Neural progenitor cell (in vitro differentiated cells): ENCODE measurements around the gene EPB41L4A. TPM values are rescaled to one million over a fixed set of nuclear protein-coding genes. Genes with fewer than 3 reads are reported as not detected.
A peak's percentile ranks its signal among the peaks of the same experiment; 100 is the strongest.
"Not testable (repeated sequence)": the region's sequence is repeated elsewhere in the genome, so short reads cannot be mapped to it uniquely, and the experiment has no call there.

Experiments
- DNase-seq: peaks from one replicate; pipeline ENCODE4 v3.0.0-alpha.2; 2016; ENCODE audit warnings: low spot score
- H2AFZ ChIP-seq: fragments of 200-600 bp; sonication (generic); replicated peaks from 2 replicates; pipeline ENCODE4 v1.6.1; 2016; ENCODE audit warnings: antibody characterized with exemption
- H3F3A ChIP-seq: fragments of 200-600 bp; sonication (generic); 2 replicates; pipeline ENCODE4 v1.6.1; 2016; ENCODE audit warnings: antibody characterized with exemption, low read depth
- H3K27ac ChIP-seq: fragments of 200-600 bp; sonication (generic); 2 replicates; pipeline ENCODE4 v1.5.1; 2016; ENCODE audit warnings: mild to moderate bottlenecking
- H3K27me3 ChIP-seq: fragments of 200-600 bp; sonication (generic); 2 replicates; pipeline ENCODE4 v1.6.1; 2016; ENCODE audit warnings: mild to moderate bottlenecking, moderate library complexity
- H3K36me3 ChIP-seq: fragments of 200-600 bp; sonication (generic); 2 replicates; pipeline ENCODE4 v1.5.1; 2016
- H3K4me1 ChIP-seq: fragments of 200-600 bp; sonication (generic); 2 replicates; pipeline ENCODE4 v1.6.1; 2016; ENCODE audit warnings: mixed run types
- H3K4me2 ChIP-seq: fragments of 200-600 bp; sonication (generic); 2 replicates; pipeline ENCODE4 v1.6.1; 2016
- H3K4me3 ChIP-seq: fragments of 200-600 bp; sonication (generic); 2 replicates; pipeline ENCODE4 v1.5.1; 2016
- H3K79me2 ChIP-seq: fragments of 200-600 bp; sonication (generic); 2 replicates; pipeline ENCODE4 v1.6.1; 2016; ENCODE audit warnings: low read depth
- H3K9ac ChIP-seq: fragments of 200-600 bp; sonication (generic); 2 replicates; pipeline ENCODE4 v1.6.1; 2016
- H3K9me3 ChIP-seq: fragments of 200-600 bp; sonication (generic); 2 replicates; pipeline ENCODE4 v1.5.1; 2016; ENCODE audit warnings: low read depth
- H4K20me1 ChIP-seq: fragments of 200-600 bp; sonication (generic); 2 replicates; pipeline ENCODE4 v1.6.1; 2016; ENCODE audit warnings: low read depth
- H3K27ac Mint-ChIP-seq: 3 replicates; pipeline ENCODE4 v1.8.0; 2021; ENCODE audit warnings: mixed read lengths
- H3K27me3 Mint-ChIP-seq: 2 replicates; pipeline ENCODE4 v1.8.0; 2022; ENCODE audit warnings: low read depth, mild to moderate bottlenecking, inconsistent platforms, moderate library complexity, mixed read lengths; ENCODE audit not compliant: insufficient read depth
- H3K36me3 Mint-ChIP-seq: 3 replicates; pipeline ENCODE4 v1.8.0; 2021; ENCODE audit warnings: mixed read lengths
- H3K4me1 Mint-ChIP-seq: 3 replicates; pipeline ENCODE4 v1.8.0; 2021; ENCODE audit warnings: mixed read lengths
- H3K4me3 Mint-ChIP-seq: 3 replicates; pipeline ENCODE4 v1.8.0; 2021; ENCODE audit warnings: mild to moderate bottlenecking, moderate library complexity, mixed read lengths
- H3K9me3 Mint-ChIP-seq: 3 replicates; pipeline ENCODE4 v1.8.0; 2020; ENCODE audit warnings: mixed read lengths
- EZH2 ChIP-seq: fragments of 200-600 bp; sonication (generic); IDR thresholded peaks from 2 replicates; pipeline ENCODE4 v1.6.1; 2017; ENCODE audit warnings: antibody characterized with exemption, mild to moderate bottlenecking, moderate library complexity
- EZH2phosphoT487 ChIP-seq: fragments of 200-600 bp; sonication (generic); IDR thresholded peaks from 2 replicates; pipeline ENCODE4 v1.6.1; 2017; ENCODE audit warnings: antibody characterized with exemption
- total RNA-seq: library from RNA; depleted of rRNA; stranded (reverse); fragments of >200 nt; gene quantifications from 2 replicates; pipeline ENCODE4 v1.2.3, GENCODE V29; 2015; ENCODE audit warnings: low replicate concordance
- TF ChIP-seq, protein P1 (sequence below): fragments of 200-600 bp; sonication (generic); IDR thresholded peaks from 2 replicates; pipeline ENCODE4 v1.5.1; 2017; ENCODE audit warnings: antibody characterized with exemption, mild to moderate bottlenecking

The EPB41L4A gene
- total RNA-seq, 1 donor from 2014 or later, result 2.7 TPM

DNA sequence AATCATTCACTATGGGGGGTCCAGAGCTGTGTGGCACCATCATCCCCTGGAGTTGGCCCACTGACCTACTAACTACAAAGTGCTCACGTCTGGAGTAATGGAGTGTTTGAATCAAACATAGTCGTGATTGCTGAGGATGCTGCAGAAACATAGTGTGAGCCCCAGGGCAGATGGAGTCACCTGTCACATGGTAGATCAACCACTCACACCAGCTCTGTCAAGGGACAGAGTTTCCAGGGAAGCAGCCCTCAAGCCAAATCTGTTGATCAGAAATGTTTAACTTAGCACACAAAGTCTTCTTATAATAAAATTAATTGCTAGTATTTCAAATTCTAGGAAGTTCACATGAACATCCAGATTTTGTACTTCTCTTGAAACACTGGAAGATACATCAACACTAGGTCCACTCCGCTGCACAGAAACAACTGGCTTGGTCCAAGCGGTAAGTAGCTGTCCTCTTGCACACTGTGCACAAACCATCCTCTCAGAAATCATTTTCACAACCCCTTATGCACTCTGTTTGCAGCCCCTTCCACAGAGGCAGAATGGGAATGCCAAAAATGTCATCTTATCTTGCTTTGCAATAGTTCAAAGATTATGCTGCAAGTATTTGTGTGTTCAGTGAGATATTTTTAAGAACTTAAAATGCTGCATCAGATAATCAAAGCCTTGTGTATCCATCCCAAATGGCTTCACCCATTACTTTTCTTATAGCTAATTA lies 191.0 kb downstream of the EPB41L4A start:
- H4K20me1 ChIP-seq, result no peaks in the 10 kb centered on the region
- H3K9me3 ChIP-seq, result no peaks in the 10 kb centered on the region
- no peak overlapping the region for H3K4me3 ChIP-seq
- H3F3A ChIP-seq, result peaks cover 5% of the 10 kb centered on the region
- no peaks in the 10 kb centered on the region for H3K9me3 Mint-ChIP-seq
- TF ChIP-seq EZH2phosphoT487 (no peak), EZH2 (no peak)
- TF ChIP-seq, protein P1, sequence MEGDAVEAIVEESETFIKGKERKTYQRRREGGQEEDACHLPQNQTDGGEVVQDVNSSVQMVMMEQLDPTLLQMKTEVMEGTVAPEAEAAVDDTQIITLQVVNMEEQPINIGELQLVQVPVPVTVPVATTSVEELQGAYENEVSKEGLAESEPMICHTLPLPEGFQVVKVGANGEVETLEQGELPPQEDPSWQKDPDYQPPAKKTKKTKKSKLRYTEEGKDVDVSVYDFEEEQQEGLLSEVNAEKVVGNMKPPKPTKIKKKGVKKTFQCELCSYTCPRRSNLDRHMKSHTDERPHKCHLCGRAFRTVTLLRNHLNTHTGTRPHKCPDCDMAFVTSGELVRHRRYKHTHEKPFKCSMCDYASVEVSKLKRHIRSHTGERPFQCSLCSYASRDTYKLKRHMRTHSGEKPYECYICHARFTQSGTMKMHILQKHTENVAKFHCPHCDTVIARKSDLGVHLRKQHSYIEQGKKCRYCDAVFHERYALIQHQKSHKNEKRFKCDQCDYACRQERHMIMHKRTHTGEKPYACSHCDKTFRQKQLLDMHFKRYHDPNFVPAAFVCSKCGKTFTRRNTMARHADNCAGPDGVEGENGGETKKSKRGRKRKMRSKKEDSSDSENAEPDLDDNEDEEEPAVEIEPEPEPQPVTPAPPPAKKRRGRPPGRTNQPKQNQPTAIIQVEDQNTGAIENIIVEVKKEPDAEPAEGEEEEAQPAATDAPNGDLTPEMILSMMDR, result no peak
- no peaks in the 10 kb centered on the region for H3K79me2 ChIP-seq
- peaks cover 9% of the 10 kb centered on the region for H3K4me1 Mint-ChIP-seq
- no peak overlapping the region for H3K27ac ChIP-seq
- no peak for DNase-seq
- no peak overlapping the region for H3K27ac Mint-ChIP-seq
- H3K27me3 Mint-ChIP-seq, result no peaks in the 10 kb centered on the region
- no peak overlapping the region for H3K9ac ChIP-seq
- no peak overlapping the region for H3K4me3 Mint-ChIP-seq
- H3K36me3 Mint-ChIP-seq, result peaks cover 10% of the 10 kb centered on the region
- no peak overlapping the region for H2AFZ ChIP-seq
- H3K27me3 ChIP-seq, result no peaks in the 10 kb centered on the region
- peaks cover 15% of the 10 kb centered on the region for H3K4me1 ChIP-seq
- no peaks in the 10 kb centered on the region for H3K36me3 ChIP-seq
- H3K4me2 ChIP-seq, result no peak overlapping the region

DNA sequence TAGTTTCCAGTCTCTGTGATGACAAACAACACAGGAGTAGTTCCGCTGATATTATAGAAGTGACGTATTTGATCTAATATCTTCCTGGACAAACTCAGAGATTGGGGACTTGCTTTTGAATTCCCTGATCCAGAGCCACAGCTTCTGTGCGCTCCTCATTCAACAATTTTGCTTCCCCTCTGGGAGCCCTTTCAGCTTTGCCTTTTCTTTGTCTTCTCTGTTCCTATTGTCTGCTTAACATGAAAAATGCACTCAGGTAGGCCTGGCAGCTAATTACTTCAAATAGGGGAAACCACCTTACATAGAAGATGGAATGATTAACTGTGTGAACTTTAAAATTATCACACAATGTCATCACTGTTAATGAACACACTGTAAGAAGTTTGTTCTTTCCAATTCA lies 192.9 kb downstream of the EPB41L4A start:
- Mint-ChIP-seq H3K4me1 (peaks cover 10% of the 10 kb centered on the region), H3K9me3 (no peaks in the 10 kb centered on the region), H3K27ac (no peak overlapping the region), H3K36me3 (peaks cover 10% of the 10 kb centered on the region), H3K4me3 (no peak overlapping the region), H3K27me3 (no peaks in the 10 kb centered on the region)
- H3K9me3 ChIP-seq, result no peaks in the 10 kb centered on the region
- DNase-seq, result peak; percentile 46
- H3K4me1 ChIP-seq, result peaks cover 15% of the 10 kb centered on the region
- no peaks in the 10 kb centered on the region for H4K20me1 ChIP-seq
- peak overlapping the region; percentile 51 for H3K4me2 ChIP-seq
- no peak overlapping the region for H3K9ac ChIP-seq
- TF ChIP-seq EZH2phosphoT487 (no peak), EZH2 (no peak)
- TF ChIP-seq, protein P1, result no peak
- peak overlapping the region; percentile 27 for H3K27ac ChIP-seq
- H2AFZ ChIP-seq, result no peak overlapping the region
- H3K36me3 ChIP-seq, result no peaks in the 10 kb centered on the region
- peaks cover 5% of the 10 kb centered on the region for H3F3A ChIP-seq
- no peaks in the 10 kb centered on the region for H3K27me3 ChIP-seq
- H3K79me2 ChIP-seq, result no peaks in the 10 kb centered on the region
- H3K4me3 ChIP-seq, result no peak overlapping the region

DNA sequence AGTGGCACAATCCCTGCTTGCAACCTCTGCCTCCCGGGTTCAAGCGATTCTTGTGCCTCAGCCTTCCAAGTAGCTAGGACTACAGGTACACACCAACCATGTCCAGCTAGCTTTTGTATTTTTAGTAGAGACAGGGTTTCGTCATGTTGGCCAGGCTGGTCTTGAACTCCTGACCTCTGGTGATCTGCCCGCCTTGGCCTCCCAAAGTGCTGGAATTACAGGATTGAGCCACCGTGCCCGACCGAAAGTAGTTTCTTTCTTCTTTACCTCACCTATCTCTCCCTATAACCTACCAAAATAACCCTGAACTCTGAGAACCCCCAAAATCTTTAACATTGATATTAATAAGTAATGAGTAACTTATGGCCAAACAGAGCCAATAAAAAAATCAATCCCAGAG lies 196.1 kb downstream of the EPB41L4A start:
- not testable (repeated sequence) for H4K20me1 ChIP-seq, H3K27me3 ChIP-seq, H3K9ac ChIP-seq, H3F3A ChIP-seq, H2AFZ ChIP-seq, H3K4me2 ChIP-seq, H3K36me3 ChIP-seq, H3K9me3 ChIP-seq, H3K27ac ChIP-seq, H3K9me3 Mint-ChIP-seq, H3K36me3 Mint-ChIP-seq, H3K4me3 ChIP-seq, H3K27me3 Mint-ChIP-seq, H3K4me3 Mint-ChIP-seq, H3K79me2 ChIP-seq, DNase-seq, H3K27ac Mint-ChIP-seq
- H3K4me1 Mint-ChIP-seq, result peaks cover 23% of the 10 kb centered on the region
- H3K4me1 ChIP-seq, result peaks cover 15% of the 10 kb centered on the region

DNA sequence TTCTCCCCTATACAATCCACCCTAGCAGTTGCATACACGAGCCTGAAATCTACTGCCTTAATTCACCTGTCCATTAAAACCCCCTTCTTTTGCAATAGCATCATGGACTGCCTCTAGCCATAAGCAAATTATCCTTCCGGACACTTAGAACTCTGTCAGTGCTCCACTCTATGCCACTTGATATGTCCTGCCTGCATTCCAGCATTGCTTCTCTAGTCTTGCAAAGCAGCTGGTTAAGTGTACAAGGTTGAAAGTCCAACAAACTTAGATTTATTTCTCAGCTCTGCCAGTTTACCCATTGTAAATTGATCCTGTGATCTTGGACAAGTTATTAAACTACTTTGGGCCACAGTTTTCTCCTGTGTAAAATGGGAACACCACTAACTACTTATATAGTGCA lies 197.9 kb downstream of the EPB41L4A start:
- Histone ChIP-seq H3K4me2 (no peak overlapping the region), H3K9ac (no peak overlapping the region), H3K36me3 (no peaks in the 10 kb centered on the region), H4K20me1 (no peaks in the 10 kb centered on the region), H3K79me2 (no peaks in the 10 kb centered on the region), H3K9me3 (no peaks in the 10 kb centered on the region), H3K27me3 (no peaks in the 10 kb centered on the region), H3K4me3 (no peak overlapping the region), H3F3A (peaks cover 1% of the 10 kb centered on the region), H3K4me1 (peaks cover 9% of the 10 kb centered on the region), H2AFZ (no peak overlapping the region), H3K27ac (no peak overlapping the region)
- TF ChIP-seq EZH2phosphoT487, result no peak
- TF ChIP-seq, protein P1, result no peak
- DNase-seq, result no peak
- peaks cover 4% of the 10 kb centered on the region for H3K27me3 Mint-ChIP-seq
- no peak overlapping the region for H3K27ac Mint-ChIP-seq
- no peak overlapping the region for H3K4me3 Mint-ChIP-seq
- H3K36me3 Mint-ChIP-seq, result peaks cover 7% of the 10 kb centered on the region
- no peaks in the 10 kb centered on the region for H3K9me3 Mint-ChIP-seq
- peaks cover 28% of the 10 kb centered on the region for H3K4me1 Mint-ChIP-seq
